Measurements from ENCODE around the gene GJC2.
"Not testable (repeated sequence)": the region's sequence is repeated elsewhere in the genome, so short reads cannot be mapped to it uniquely, and the experiment has no call there.

GJC2 gene

GRCh38 chr1:228173528-228174481, 24.1 kb downstream of the GJC2 start:
- not testable (repeated sequence) for DNase-seq

GRCh38 chr1:228174482-228175315, 25.0 kb downstream of the GJC2 start:
- DNase-seq = no peak

GRCh38 chr1:228175316-228176023, 25.7 kb downstream of the GJC2 start:
- DNase-seq = no peak

DNA sequence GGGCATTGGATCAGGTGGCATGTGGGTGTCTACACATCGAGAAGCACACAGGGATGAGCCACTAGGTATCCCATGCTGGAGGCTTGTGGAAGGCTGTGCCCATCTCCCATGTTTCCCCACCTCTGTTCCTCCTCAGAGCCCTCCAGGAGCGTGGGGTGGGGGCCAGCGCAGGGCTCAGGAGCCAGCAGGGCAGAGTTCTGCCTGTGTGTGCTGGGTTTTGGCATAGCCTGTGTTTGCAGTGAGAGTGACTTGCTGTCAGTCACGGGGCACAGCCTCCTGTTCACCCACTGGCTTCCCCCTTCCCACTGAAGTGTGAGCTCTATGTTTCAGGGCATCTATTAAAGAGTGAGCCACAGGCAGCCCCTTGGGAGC, 26.3 kb downstream of the GJC2 start:
- DNase-seq = no peak

GRCh38 chr1:228176461-228177182, 26.9 kb downstream of the GJC2 start:
- DNase-seq = no peak

GRCh38 chr1:228177183-228177475, 27.4 kb downstream of the GJC2 start:
- DNase-seq = no peak

- DNase-seq = no peak
These were observed 28.3 kb downstream of the GJC2 start for GRCh38 chr1:228177721-228178710.

DNA sequence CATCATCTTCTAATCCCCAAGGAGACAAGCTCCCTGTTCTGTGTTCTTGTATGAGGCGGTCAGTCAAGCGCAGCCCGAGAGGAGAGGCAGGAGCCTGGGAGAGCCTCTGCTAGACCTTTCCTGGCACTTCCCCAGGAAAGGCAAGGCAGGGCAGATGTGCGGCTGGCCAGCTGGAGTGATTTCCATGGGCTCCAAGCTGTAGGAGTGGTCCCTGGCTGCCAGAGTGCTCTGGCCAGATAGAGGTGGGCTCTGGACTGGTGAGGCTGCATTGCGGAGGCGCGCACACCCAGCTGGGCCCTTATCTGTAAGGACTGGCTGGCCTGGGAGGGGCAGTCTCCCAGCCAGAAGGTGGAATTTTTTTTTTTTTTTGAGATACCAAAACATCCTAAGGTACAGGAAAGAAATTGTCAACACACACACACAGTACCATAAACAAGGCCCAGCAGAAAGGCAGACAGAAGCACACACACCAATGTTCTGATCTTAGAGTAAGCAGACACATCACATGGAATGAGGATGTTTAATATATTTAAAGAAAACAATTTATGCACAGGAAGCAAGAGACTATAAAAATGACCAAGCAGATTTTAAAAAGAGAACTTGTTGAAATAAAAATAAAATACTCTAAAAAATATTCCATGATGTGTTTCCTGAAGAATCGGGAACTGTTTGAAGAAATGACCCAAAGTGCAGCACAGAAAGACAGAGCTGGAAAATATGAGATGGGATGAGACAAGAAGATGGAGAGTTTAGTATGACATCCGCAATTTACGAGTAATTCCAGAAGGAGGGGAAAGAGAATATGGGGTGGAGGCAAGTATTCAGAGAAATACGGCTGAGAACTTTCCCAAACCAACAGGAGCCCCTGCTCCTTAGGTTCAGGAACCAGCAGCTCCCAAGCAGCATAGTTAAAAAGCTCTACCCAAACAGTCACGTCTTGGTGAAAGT, 29.3 kb downstream of the GJC2 start:
- no peak for DNase-seq

DNA sequence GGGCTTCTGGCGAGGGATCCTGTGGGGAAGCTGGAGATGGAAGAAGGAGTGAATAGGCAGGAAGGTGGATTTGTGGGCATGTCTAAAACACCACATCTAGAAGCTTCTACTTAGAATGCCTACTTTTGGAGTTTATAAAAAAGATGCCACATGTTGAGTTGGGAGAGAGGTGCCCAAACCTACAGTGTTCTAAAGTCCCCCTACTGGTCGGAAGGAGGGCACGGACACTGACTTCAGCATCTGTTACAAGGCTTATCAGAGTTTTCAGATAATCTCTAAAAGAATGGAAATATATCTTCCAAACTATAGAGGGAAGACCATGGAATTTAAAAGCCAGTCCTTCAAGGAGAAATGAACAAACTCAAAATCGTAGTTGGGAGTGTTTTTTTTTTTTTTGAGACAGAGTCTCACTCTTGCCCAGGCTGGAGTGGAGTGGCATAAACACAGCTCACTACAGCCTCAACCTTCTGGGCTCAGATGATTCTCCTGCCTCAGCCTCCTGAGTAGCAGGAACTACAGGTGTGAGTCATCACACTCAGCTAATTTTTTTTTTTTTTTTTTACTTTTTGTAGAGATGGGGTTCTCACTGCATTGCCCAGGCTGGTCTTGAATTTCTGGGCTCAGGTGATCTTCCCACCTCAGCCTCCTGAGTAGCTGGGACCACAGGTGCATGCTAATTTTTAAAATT, 30.7 kb downstream of the GJC2 start:
- DNase-seq = no peak

GRCh38 chr1:228180959-228181644, 31.4 kb downstream of the GJC2 start:
- no peak for DNase-seq

DNA sequence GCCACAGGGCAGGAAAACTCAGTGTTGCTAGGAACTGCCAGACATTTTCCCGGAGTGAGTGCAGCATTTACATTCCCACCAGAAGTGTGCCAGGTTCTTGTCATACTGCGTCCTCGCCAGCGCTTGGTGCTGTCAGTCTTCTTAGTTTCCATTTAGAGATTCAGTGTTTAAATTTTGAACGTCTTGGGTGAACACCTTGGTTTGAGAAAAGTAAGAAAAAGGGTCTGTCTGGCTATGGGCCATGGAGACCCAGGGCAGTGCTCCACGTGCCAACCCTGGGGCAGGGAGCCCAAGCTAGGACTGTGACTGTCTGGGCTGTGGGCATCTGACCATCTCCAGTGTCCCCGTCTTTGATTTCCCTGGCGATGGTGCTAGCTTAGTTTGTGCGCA, 31.9 kb downstream of the GJC2 start:
- no peak for DNase-seq

DNA sequence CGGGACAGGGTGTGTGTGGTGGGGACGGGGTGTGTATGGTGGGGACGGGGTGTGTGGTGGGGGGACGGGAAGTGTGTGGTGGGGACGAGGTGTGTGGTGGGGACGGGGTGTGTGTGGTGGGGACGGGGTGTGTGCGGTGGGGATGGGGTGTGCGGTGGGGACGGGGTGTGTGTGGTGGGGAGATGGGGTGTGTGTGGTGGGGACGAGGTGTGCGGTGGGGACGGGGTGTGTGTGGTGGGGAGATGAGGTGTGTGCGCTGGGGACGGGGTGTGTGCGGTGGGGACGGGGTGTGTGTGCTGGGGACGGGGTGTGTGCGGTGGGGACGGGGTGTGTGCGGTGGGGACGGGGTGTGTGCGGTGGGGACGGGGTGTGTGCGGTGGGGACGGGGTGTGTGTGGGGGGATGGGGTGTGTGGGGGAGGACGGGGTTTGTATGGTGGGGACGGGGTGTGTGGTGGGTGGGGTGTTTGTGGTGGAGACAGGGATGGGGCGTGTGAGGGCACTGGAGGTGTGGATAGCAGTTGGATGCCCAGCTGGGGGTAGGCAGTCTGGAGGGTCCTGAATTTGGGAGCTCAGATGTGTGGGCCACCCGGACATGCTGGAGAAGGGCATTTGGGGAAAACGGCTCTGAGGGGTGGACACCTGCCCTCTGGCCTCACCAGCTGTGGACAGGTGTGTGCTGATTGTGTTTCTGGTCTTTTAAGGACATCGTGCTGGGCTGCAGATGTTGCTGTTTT, 32.7 kb downstream of the GJC2 start:
- no peak for DNase-seq

DNA sequence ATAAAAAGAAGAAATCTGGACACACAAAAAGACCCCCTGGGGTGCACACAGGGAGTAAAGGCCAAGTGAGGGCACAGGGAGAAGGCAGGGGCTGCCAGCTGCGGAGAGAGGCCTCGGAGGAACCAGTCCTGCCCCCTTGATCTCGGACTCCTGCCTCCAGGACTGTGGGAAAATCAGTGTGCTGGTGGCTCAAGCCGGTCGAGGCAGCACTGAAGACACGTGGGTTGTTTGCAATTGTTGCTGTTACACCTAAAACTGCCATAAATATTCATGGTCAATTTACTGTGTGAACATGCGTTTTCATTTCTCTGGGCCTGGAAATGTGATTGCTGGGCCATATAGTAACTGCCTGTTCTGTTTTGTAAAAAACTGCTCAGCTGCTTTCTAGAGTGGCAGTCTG, 34.4 kb downstream of the GJC2 start:
- DNase-seq = no peak

DNA sequence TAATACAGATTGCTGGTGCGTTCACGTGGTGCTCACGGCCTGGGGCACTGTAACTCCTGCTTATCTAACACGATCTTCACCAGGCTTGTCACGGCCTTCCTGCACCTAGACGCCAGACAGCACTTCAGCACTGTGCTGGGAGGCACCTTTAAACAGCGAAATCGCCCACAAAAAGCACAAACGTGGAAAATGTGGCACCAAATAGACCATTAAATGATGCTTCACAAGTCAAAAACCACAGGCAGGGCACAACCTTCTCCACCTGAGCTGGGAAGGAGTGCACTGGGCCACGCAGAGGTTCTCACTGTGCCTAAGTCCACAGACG, 35.9 kb downstream of the GJC2 start:
- DNase-seq = no peak

- DNase-seq = not testable (repeated sequence)
These were observed 38.5 kb downstream of the GJC2 start for GRCh38 chr1:228188249-228188648.

- DNase-seq = no peak
These were observed 40.5 kb downstream of the GJC2 start for GRCh38 chr1:228190182-228190581.

- no peak for DNase-seq
These were observed 41.0 kb downstream of the GJC2 start for GRCh38 chr1:228190778-228191177.

DNA sequence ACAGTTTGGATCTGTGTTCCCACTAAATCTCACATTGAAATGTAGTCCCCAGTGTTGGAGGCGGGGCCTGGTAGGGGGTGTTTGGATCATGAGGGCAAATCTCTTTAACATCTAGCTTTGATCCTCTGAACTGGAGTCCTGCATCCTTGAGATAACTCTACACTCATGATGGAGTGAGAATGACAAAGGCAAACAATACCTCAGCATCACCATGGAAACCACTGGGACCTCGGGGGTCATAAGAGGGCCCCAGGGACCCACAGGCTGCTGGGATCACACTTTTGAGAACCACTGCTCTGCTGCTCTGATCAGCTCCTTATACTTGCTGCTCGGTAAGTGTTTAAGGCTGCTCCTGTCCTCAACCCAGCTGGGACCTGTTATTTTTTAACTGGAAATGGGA, 44.7 kb downstream of the GJC2 start:
- DNase-seq = no peak

Measured in NCI-H187 (cell line).